Naive B cell (primary cell): ENCODE results near the gene SLC40A1. TPM values are rescaled to one million over a fixed set of nuclear protein-coding genes. Genes with fewer than 3 reads are reported as not detected.

Experiments used
- ATAC-seq, 2 donors: fragments of 150-1000 bp; cut with Tn5 transposase; 2 replicates each; pipeline ENCODE4 v1.10.0; 2021; ENCODE audit warnings: low read depth in 2 of 2, mild to moderate bottlenecking in 2 of 2, moderate library complexity in 2 of 2
- DNase-seq: peaks from one replicate; pipeline ENCODE4 v3.0.0; 2022
- H3K27ac Mint-ChIP-seq, 6 donors: one replicate each; pipeline ENCODE4 v1.8.0; 2020 to 2022; ENCODE audit warnings: mild to moderate bottlenecking in 6 of 6, mixed read lengths in 6 of 6, moderate library complexity in 5 of 6, inconsistent platforms in 2 of 6
- H3K27me3 Mint-ChIP-seq, 3 donors: one replicate each; pipeline ENCODE4 v1.8.0; 2021 to 2022; ENCODE audit warnings: mixed read lengths in 3 of 3, mild to moderate bottlenecking in 1 of 3
- H3K36me3 Mint-ChIP-seq, 2 donors: one replicate each; pipeline ENCODE4 v1.8.0; 2020 to 2022; ENCODE audit warnings: mixed read lengths in 2 of 2, inconsistent platforms in 1 of 2, mild to moderate bottlenecking in 1 of 2
- H3K4me1 Mint-ChIP-seq, 3 donors: one replicate each; pipeline ENCODE4 v1.8.0; 2020 to 2022; ENCODE audit warnings: mixed read lengths in 3 of 3, inconsistent platforms in 1 of 3, mild to moderate bottlenecking in 1 of 3, moderate library complexity in 1 of 3
- H3K4me3 Mint-ChIP-seq, 8 donors: one replicate each; pipeline ENCODE4 v1.8.0; 2020 to 2022; ENCODE audit warnings: mild to moderate bottlenecking in 8 of 8, mixed read lengths in 8 of 8, moderate library complexity in 8 of 8, inconsistent platforms in 2 of 8
- H3K9me3 Mint-ChIP-seq, 7 donors: one replicate each; pipeline ENCODE4 v1.8.0; 2020 to 2022; ENCODE audit warnings: mixed read lengths in 7 of 7, mild to moderate bottlenecking in 5 of 7, inconsistent platforms in 2 of 7, moderate library complexity in 1 of 7
- polyA plus RNA-seq, 6 donors: library from polyadenylated mRNA; unstranded; fragments of 300-500 nt; fragmentation: Illumina TruSeq; gene quantifications; one replicate each; pipeline ENCODE4 v1.2.3, GENCODE V29; 2021; ENCODE audit warnings: low read depth in 6 of 6

SLC40A1 gene
- polyA plus RNA-seq, 6 donors from 2014 or later = 1.9 to 7.2 (median 3.3) TPM

- Mint-ChIP-seq H3K36me3 (no peaks in the 10 kb centered on the region), H3K4me1 (no peaks in the 10 kb centered on the region), H3K27me3 (peaks cover 0 to 8% (median 3%) of the 10 kb centered on the region in 3 donors), H3K9me3 (no peaks in the 10 kb centered on the region), H3K4me3 (no peak overlapping the region), H3K27ac (no peak overlapping the region)
- no peak for DNase-seq
- no peak for ATAC-seq
These were observed 27.6 kb downstream of the SLC40A1 start for GRCh38 chr2:189552991-189553404.

GRCh38 chr2:189552334-189552990 is 28.1 kb downstream of the SLC40A1 start:
- Mint-ChIP-seq H3K4me3 (no peak overlapping the region), H3K4me1 (no peaks in the 10 kb centered on the region), H3K27ac (peak overlapping the region in 1 of 6 donors; percentile 33), H3K9me3 (no peaks in the 10 kb centered on the region), H3K36me3 (no peaks in the 10 kb centered on the region), H3K27me3 (peaks cover 0 to 8% (median 3%) of the 10 kb centered on the region in 3 donors)
- no peak for ATAC-seq
- no peak for DNase-seq

DNA sequence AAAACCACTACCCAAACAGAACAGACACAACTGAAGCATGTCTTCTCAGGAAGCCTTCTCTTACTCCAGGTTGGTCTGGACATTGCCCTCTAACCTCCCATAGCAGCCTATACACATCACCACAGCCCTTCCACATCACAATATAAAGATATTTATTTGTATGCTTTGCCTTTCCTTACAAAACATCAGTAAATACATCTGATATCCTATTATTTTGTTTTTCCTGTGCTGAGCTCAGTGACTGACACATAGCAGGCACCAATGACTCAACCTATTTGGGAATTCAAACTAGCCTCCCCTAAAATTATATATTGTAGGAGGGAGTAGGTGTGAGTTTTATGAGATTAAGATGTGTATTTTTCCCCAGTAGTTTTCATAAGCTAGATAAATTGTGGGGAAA is 28.8 kb downstream of the SLC40A1 start:
- Mint-ChIP-seq H3K27ac (no peak overlapping the region), H3K9me3 (no peaks in the 10 kb centered on the region)
- no peak for DNase-seq

GRCh38 chr2:189549449-189549832 is 31.1 kb downstream of the SLC40A1 start:
- Mint-ChIP-seq H3K36me3 (no peaks in the 10 kb centered on the region), H3K4me3 (no peak overlapping the region), H3K9me3 (no peaks in the 10 kb centered on the region), H3K27ac (no peak overlapping the region), H3K4me1 (no peaks in the 10 kb centered on the region), H3K27me3 (peaks cover 0 to 13% (median 9%) of the 10 kb centered on the region in 3 donors)
- DNase-seq (no peak), ATAC-seq (no peak)

More for the DNA sequence above, 28.8 kb downstream of the SLC40A1 start:
- H3K27me3 Mint-ChIP-seq = peaks cover 0 to 8% (median 3%) of the 10 kb centered on the region in 3 donors
- H3K4me1 Mint-ChIP-seq = no peaks in the 10 kb centered on the region
- H3K36me3 Mint-ChIP-seq = no peaks in the 10 kb centered on the region
- H3K4me3 Mint-ChIP-seq = no peak overlapping the region
- ATAC-seq = no peak

DNA sequence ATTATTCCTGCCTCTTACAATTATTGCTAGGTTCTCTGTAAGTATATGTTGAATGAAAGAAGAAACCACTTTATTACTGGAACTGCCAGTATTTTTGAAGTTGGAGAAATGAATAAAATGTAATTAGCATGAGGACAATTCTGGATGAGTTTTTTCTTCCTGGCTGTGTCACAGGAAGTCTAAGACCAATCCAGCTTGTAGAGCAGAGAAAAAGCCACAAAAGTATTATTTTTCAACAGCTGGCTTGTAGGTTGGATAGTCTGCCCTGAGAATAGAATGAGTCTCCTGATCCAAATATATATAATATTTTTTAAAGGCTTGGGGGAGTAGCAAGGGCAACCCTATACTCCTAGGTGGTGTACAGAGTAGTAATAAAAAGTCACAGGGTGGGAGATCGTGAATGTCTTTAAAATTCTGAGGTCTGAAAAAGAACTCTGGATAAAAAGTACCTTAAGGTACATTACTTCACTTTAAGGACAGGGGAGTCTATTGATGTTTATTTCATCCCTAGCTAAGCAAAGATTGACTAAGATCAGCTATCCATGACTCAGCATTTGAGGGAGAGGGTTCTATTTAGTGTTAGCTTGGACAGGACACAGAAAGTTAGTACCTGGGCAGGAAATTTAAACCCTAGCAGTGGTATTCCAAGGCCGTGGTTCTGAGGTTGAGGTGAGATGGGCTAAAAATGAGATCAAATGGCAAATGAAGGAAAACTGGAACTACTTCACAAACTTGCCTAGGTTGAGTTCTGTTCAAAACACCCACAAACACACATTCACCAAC is 31.7 kb downstream of the SLC40A1 start:
- ATAC-seq (no peak), DNase-seq (no peak)
- Mint-ChIP-seq H3K27ac (no peak overlapping the region), H3K27me3 (peaks cover 0 to 13% (median 9%) of the 10 kb centered on the region in 3 donors), H3K9me3 (no peaks in the 10 kb centered on the region), H3K4me3 (no peak overlapping the region), H3K4me1 (no peaks in the 10 kb centered on the region), H3K36me3 (no peaks in the 10 kb centered on the region)

DNA sequence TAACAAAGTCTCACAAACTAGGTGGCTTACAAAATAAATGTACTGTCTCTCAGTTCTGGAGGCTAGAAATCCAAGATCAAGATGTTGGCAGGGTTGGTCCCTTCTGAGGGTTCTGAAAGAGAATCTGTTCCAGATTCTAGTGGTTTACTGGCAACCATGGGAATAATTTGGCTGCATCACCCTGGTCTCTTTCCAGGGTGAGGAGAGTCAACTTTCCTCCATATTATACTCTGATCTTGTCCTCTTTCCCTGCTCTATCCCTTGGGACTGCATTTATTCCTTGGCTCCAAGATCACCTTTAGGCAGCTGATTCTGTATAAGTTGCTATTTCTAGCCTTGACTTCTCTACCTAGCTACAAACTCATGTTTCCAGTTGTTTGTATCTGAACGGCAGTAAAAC is 35.2 kb downstream of the SLC40A1 start:
- no peak for ATAC-seq
- H3K9me3 Mint-ChIP-seq = peaks cover 0 to 5% (median 3%) of the 10 kb centered on the region in 7 donors
- H3K4me3 Mint-ChIP-seq = no peak overlapping the region
- peaks cover 6 to 27% (median 14%) of the 10 kb centered on the region in 3 donors for H3K27me3 Mint-ChIP-seq
- H3K4me1 Mint-ChIP-seq = no peaks in the 10 kb centered on the region
- no peaks in the 10 kb centered on the region for H3K36me3 Mint-ChIP-seq
- no peak for DNase-seq
- no peak overlapping the region for H3K27ac Mint-ChIP-seq

DNA sequence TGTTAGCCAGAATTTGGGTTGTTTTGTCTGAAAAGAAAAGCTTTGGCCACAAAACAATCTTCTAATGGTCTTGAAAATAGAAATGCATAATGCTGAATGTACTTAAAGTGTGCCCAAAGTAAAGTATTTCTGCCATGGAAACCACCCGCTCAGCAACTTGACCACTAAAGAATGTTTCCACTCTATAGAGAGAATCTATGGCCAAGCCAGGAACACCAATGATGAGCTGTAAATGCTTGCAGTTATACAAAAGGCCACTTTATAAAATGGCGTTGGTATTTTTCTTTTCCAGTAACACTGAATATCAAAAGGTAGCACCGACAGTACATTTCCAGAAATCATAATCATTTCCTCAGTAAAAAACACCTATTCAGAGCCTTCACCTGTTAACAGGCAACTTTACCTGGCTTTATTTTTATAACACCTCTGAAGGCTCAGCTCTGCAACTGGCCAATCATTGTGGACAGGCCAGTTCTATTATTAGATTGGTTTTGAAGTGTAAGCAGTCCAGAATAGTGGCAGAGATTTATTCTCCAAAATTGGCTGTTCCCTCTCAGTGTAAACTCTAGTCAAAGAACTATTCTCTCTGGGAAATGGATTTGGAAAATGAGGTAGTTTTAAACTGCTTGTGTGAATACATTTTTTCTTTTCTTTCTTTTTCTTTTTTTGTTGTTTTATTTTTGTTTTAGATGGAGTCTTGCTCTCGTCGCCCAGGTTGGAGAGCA is 36.1 kb downstream of the SLC40A1 start:
- H3K27me3 Mint-ChIP-seq = peaks cover 6 to 27% (median 18%) of the 10 kb centered on the region in 3 donors
- peak overlapping the region in 1 of 6 donors; percentile 25 for H3K27ac Mint-ChIP-seq
- no peak overlapping the region for H3K4me3 Mint-ChIP-seq

GRCh38 chr2:189543367-189543766 is 37.2 kb downstream of the SLC40A1 start:
- Mint-ChIP-seq H3K27ac (no peak overlapping the region), H3K9me3 (peaks cover 0 to 5% (median 3%) of the 10 kb centered on the region in 7 donors)
- DNase-seq = no peak

More for the DNA sequence above, 36.1 kb downstream of the SLC40A1 start:
- Mint-ChIP-seq H3K36me3 (no peaks in the 10 kb centered on the region), H3K4me1 (no peaks in the 10 kb centered on the region), H3K9me3 (peaks cover 0 to 5% (median 3%) of the 10 kb centered on the region in 7 donors)
- no peak for DNase-seq
- ATAC-seq = no peak

GRCh38 chr2:189542145-189542882 is 38.3 kb downstream of the SLC40A1 start:
- ATAC-seq = no peak
- Mint-ChIP-seq H3K36me3 (no peaks in the 10 kb centered on the region), H3K9me3 (peaks cover 0 to 5% (median 3%) of the 10 kb centered on the region in 7 donors), H3K27me3 (peaks cover 6 to 36% (median 16%) of the 10 kb centered on the region in 3 donors), H3K4me1 (no peaks in the 10 kb centered on the region), H3K4me3 (no peak overlapping the region), H3K27ac (no peak overlapping the region)
- no peak for DNase-seq

More at GRCh38 chr2:189543367-189543766, 37.2 kb downstream of the SLC40A1 start:
- no peaks in the 10 kb centered on the region for H3K36me3 Mint-ChIP-seq
- no peak overlapping the region for H3K4me3 Mint-ChIP-seq
- ATAC-seq = no peak
- peaks cover 6 to 33% (median 15%) of the 10 kb centered on the region in 3 donors for H3K27me3 Mint-ChIP-seq
- no peaks in the 10 kb centered on the region for H3K4me1 Mint-ChIP-seq

- no peaks in the 10 kb centered on the region for H3K36me3 Mint-ChIP-seq
- DNase-seq (no peak), ATAC-seq (no peak)
- peaks cover 0 to 5% (median 3%) of the 10 kb centered on the region in 7 donors for H3K9me3 Mint-ChIP-seq
- H3K27ac Mint-ChIP-seq = no peak overlapping the region
- H3K4me1 Mint-ChIP-seq = no peaks in the 10 kb centered on the region
- H3K4me3 Mint-ChIP-seq = no peak overlapping the region
- peaks cover 6 to 34% (median 19%) of the 10 kb centered on the region in 3 donors for H3K27me3 Mint-ChIP-seq
These were observed 39.0 kb downstream of the SLC40A1 start for GRCh38 chr2:189541591-189541990.

DNA sequence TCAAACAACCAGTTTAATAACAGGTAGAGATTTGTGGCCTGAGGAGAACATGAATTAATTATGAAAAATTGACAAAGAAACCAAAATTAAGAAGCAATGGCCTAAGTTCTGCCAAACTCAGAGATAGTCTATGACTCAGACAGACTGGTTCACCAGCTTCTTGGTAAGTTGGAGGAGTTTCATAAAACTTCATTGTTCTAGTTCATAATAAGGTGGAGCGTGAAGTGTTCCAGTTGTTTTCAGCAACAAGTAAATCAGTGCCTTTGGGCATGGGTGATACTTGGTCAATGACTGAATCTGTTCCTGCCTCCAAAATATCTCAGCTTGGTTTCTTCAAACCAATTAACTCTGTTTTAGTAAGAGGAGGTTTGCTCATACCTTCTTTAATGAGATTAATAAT is 40.0 kb downstream of the SLC40A1 start:
- H3K27ac Mint-ChIP-seq = no peak overlapping the region
- H3K4me1 Mint-ChIP-seq = no peaks in the 10 kb centered on the region
- no peak overlapping the region for H3K4me3 Mint-ChIP-seq
- DNase-seq = no peak
- peaks cover 0 to 13% (median 3%) of the 10 kb centered on the region in 7 donors for H3K9me3 Mint-ChIP-seq
- peaks cover 13 to 34% (median 15%) of the 10 kb centered on the region in 3 donors for H3K27me3 Mint-ChIP-seq
- no peaks in the 10 kb centered on the region for H3K36me3 Mint-ChIP-seq
- ATAC-seq = no peak

DNA sequence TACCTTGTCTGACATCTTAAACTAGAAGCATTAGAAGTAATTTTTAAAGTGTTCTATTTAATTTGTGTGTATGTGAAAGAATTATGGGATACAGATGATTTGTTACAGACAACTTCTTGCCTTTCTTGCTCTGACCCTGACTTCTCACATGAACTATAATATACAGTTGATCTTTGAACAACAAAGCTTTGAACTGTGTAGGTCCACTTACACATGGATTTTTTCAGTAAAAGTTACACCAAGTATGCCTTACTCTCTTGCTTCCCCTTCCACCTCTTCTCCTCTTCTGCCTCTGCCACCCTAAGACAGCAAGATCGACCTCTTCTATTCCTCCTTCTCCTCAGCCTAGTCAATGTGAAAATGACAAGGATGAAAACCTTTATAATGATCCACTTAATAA is 42.2 kb downstream of the SLC40A1 start:
- H3K4me1 Mint-ChIP-seq = no peaks in the 10 kb centered on the region
- peaks cover 0 to 13% (median 3%) of the 10 kb centered on the region in 7 donors for H3K9me3 Mint-ChIP-seq
- DNase-seq = no peak
- H3K27ac Mint-ChIP-seq = no peak overlapping the region
- no peaks in the 10 kb centered on the region for H3K36me3 Mint-ChIP-seq
- no peak overlapping the region for H3K4me3 Mint-ChIP-seq
- ATAC-seq = no peak
- H3K27me3 Mint-ChIP-seq = peaks cover 13 to 34% (median 15%) of the 10 kb centered on the region in 3 donors

DNA sequence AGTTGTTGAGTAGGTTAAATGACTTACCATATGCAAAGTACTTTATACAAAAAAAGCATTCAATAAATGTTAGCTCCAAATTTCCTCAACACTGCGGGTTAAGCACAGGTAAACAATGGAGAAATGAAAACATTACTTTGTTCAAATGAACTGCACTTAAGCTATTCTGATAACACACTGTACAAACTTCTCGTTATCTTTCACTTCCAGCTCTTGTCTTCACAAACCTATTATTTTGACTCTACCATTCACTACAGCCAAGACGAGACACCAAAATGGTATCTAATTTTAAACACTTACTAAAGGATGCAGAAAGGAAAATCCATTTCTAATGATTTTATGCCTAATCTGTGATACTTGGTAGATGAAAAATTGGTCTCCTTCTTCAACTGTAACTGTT is 43.8 kb downstream of the SLC40A1 start:
- Mint-ChIP-seq H3K27ac (no peak overlapping the region), H3K4me1 (no peaks in the 10 kb centered on the region), H3K9me3 (peaks cover 0 to 8% (median 0%) of the 10 kb centered on the region in 7 donors), H3K4me3 (no peak overlapping the region), H3K36me3 (no peaks in the 10 kb centered on the region), H3K27me3 (peaks cover 8 to 21% (median 9%) of the 10 kb centered on the region in 3 donors)
- DNase-seq (no peak), ATAC-seq (no peak)
